Tibial artery (tissue), 4 donors: ENCODE results near the gene KAZN.

Experiments used
- DNase-seq, 2 donors: peaks; one replicate each; pipeline ENCODE4 v3.0.0-alpha.2; 2019
- H3K27ac ChIP-seq, 2 donors: fragments of 200-600 bp; sonication (generic) in 1 of 2; 1 replicate in 1 of 2; 2 replicates in 1 of 2; pipeline ENCODE4 v1.5.1; 2018 to 2019; ENCODE audit warnings: mild to moderate bottlenecking in 1 of 2
- H3K27me3 ChIP-seq, 2 donors: fragments of 200-600 bp; sonication (generic) in 1 of 2; one replicate each; pipeline versions ENCODE4 v1.5.1 to v1.6.0; 2016 to 2019
- H3K36me3 ChIP-seq, 3 donors: fragments of 200-600 bp; sonication (generic) in 2 of 3; one replicate each; pipeline ENCODE4 v1.5.1; 2016 to 2019; ENCODE audit warnings: mild to moderate bottlenecking in 2 of 3
- H3K4me1 ChIP-seq, 4 donors: fragments of 200-600 bp; sonication (generic) in 2 of 4; 1 replicate in 3 of 4; 2 replicates in 1 of 4; pipeline ENCODE4 v1.5.1; 2016 to 2019
- H3K4me3 ChIP-seq, 2 donors: fragments of 200-600 bp; sonication (generic) in 1 of 2; 1 replicate in 1 of 2; 2 replicates in 1 of 2; pipeline ENCODE4 v1.5.1; 2018 to 2019; ENCODE audit warnings: mild to moderate bottlenecking in 2 of 2
- H3K9me3 ChIP-seq, 3 donors: fragments of 200-600 bp; sonication (generic) in 1 of 3; one replicate each; pipeline ENCODE4 v1.5.1; 2016 to 2019
- CTCF ChIP-seq, 2 experiments: fragments of 200-600 bp in 1 of 2; fragments of 450-650 bp in 1 of 2; IDR thresholded peaks; one replicate each; pipeline ENCODE4 v1.5.1; 2017 to 2019; ENCODE audit warnings: antibody characterized with exemption in 2 of 2, mild to moderate bottlenecking in 1 of 2, moderate library complexity in 1 of 2
- intact Hi-C: fragments of 100-400 bp; cut with DNase I; formaldehyde crosslinking; loops from one replicate; pipeline ENCODE4 v1.15.0; 2023; ENCODE audit warnings: low total_unique reads

KAZN gene

GRCh38 chr1:14781811-14782210 lies 183.3 kb downstream of the KAZN start:
- Histone ChIP-seq H3K27ac (no peak overlapping the region), H3K36me3 (no peaks in the 10 kb centered on the region), H3K27me3 (no peaks in the 10 kb centered on the region), H3K9me3 (no peaks in the 10 kb centered on the region), H3K4me3 (no peak overlapping the region), H3K4me1 (no peaks in the 10 kb centered on the region)
- intact Hi-C loops = no loop called here
- TF ChIP-seq CTCF (IDR thresholded peaks at IDR 0.05) = no peak
- DNase-seq = no peak

GRCh38 chr1:14782741-14783591 lies 184.5 kb downstream of the KAZN start:
- Histone ChIP-seq H3K36me3 (no peaks in the 10 kb centered on the region), H3K4me1 (no peaks in the 10 kb centered on the region), H3K4me3 (no peak overlapping the region), H3K9me3 (no peaks in the 10 kb centered on the region), H3K27ac (no peak overlapping the region), H3K27me3 (no peaks in the 10 kb centered on the region)
- intact Hi-C loops = no loop called here
- DNase-seq = no peak
- no peak for TF ChIP-seq CTCF (IDR thresholded peaks at IDR 0.05)

GRCh38 chr1:14783592-14783886 lies 185.1 kb downstream of the KAZN start:
- intact Hi-C loops = no loop called here
- H3K9me3 ChIP-seq = no peaks in the 10 kb centered on the region
- H3K4me1 ChIP-seq = no peaks in the 10 kb centered on the region
- H3K27ac ChIP-seq = no peak overlapping the region
- no peaks in the 10 kb centered on the region for H3K36me3 ChIP-seq
- H3K27me3 ChIP-seq = no peaks in the 10 kb centered on the region
- DNase-seq = no peak
- no peak overlapping the region for H3K4me3 ChIP-seq
- no peak for TF ChIP-seq CTCF (IDR thresholded peaks at IDR 0.05)

GRCh38 chr1:14784790-14785773 lies 186.6 kb downstream of the KAZN start:
- DNase-seq = no peak
- H3K4me1 ChIP-seq = no peaks in the 10 kb centered on the region
- H3K4me3 ChIP-seq = no peak overlapping the region
- H3K36me3 ChIP-seq = no peaks in the 10 kb centered on the region
- TF ChIP-seq CTCF (IDR thresholded peaks at IDR 0.05) = no peak
- no peaks in the 10 kb centered on the region for H3K9me3 ChIP-seq
- H3K27ac ChIP-seq = no peak overlapping the region
- H3K27me3 ChIP-seq = peaks cover 0 to 4% of the 10 kb centered on the region in 2 donors
- intact Hi-C loops = no loop called here

GRCh38 chr1:14786109-14786675 lies 187.7 kb downstream of the KAZN start:
- DNase-seq = no peak
- peaks cover 0 to 6% of the 10 kb centered on the region in 2 donors for H3K27me3 ChIP-seq
- intact Hi-C loops = no loop called here
- H3K4me1 ChIP-seq = no peaks in the 10 kb centered on the region
- no peak overlapping the region for H3K27ac ChIP-seq
- no peak for TF ChIP-seq CTCF (IDR thresholded peaks at IDR 0.05)
- no peak overlapping the region for H3K4me3 ChIP-seq
- H3K36me3 ChIP-seq = no peaks in the 10 kb centered on the region
- H3K9me3 ChIP-seq = no peaks in the 10 kb centered on the region
